ENCODE measurements around the gene CSGALNACT2.

Gene CSGALNACT2, protein sequence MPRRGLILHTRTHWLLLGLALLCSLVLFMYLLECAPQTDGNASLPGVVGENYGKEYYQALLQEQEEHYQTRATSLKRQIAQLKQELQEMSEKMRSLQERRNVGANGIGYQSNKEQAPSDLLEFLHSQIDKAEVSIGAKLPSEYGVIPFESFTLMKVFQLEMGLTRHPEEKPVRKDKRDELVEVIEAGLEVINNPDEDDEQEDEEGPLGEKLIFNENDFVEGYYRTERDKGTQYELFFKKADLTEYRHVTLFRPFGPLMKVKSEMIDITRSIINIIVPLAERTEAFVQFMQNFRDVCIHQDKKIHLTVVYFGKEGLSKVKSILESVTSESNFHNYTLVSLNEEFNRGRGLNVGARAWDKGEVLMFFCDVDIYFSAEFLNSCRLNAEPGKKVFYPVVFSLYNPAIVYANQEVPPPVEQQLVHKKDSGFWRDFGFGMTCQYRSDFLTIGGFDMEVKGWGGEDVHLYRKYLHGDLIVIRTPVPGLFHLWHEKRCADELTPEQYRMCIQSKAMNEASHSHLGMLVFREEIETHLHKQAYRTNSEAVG

DNA sequence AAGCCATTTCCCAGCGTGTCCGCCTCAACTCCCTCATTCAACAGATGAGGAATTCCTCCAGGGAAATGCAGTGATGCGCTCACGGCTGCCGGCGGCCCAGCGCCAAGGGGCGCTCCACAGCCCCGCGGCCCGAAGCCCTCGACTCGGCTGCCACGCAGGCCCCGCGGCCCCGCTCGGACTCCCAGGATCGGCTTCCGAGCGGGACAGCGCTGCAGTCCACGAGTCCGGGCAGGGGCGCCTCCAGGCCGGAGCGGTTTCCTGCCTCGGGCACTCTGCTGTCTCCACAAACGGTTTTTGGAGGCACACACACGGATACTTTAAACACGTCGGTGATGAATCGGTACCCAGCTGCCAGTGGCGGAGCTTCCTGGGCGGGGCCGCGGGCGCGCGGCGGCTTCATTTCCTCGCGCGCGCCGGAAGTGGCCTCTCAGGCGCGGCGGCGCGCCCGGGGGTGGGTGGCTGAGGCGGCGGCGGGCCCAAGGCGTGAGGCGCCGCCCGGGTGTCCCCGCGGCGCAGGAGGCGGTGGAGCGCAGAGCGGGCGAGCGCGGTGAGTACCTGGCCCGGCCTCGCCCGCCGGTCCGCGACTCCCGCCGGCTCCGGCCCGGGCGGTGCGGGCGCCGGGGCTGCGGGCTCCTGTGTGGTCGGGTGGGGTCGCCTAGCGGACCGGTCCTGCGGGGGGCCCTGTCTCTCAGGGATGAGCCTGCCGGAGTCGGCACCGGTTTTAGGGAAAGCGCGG lies at the start of gene CSGALNACT2:
Gene CSGALNACT2, plus strand, starts transcription at position 425 of the 736 bp plus-strand sequence. CDS start 16,705 bp downstream, outside the sequence.
- peak within 1 kb of the TSS; percentile 82 for H3K4me3 ChIP-seq (ENCODE audit: low read depth, low read length)
- peak; percentile 92 for DNase-seq (ENCODE audit: low read depth)
- TF ChIP-seq, protein P1, sequence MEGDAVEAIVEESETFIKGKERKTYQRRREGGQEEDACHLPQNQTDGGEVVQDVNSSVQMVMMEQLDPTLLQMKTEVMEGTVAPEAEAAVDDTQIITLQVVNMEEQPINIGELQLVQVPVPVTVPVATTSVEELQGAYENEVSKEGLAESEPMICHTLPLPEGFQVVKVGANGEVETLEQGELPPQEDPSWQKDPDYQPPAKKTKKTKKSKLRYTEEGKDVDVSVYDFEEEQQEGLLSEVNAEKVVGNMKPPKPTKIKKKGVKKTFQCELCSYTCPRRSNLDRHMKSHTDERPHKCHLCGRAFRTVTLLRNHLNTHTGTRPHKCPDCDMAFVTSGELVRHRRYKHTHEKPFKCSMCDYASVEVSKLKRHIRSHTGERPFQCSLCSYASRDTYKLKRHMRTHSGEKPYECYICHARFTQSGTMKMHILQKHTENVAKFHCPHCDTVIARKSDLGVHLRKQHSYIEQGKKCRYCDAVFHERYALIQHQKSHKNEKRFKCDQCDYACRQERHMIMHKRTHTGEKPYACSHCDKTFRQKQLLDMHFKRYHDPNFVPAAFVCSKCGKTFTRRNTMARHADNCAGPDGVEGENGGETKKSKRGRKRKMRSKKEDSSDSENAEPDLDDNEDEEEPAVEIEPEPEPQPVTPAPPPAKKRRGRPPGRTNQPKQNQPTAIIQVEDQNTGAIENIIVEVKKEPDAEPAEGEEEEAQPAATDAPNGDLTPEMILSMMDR (IDR thresholded peaks at IDR 0.05; ENCODE audit: insufficient read depth, low read depth, low read length, missing control alignments), result no peak

DNA sequence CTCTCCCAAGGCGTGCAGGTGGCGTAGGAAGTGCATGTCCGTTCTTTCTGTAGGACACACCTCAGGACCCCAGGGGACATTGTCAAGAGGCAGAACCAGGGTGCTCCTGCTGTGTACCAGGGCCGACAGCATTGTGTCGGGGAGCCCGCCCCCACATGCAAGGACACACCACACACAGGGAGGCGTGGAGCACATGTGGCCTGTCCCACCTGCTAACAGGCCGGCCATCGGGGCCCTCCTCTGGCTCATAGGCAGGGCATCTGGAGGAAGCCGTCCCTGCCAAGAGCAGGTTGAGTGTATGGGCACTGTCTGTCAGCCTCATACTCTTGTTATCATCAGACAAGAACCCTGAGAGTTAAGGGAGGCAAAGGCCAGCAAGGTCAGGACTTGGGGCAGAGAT lies 48.7 kb upstream of the CSGALNACT2 start:
- TF ChIP-seq, protein P1 (IDR thresholded peaks at IDR 0.05; ENCODE audit: insufficient read depth, low read depth, low read length, missing control alignments), result no peak
- no peak overlapping the region for H3K4me3 ChIP-seq (ENCODE audit: low read depth, low read length)
- DNase-seq (ENCODE audit: low read depth), result no peak

DNA sequence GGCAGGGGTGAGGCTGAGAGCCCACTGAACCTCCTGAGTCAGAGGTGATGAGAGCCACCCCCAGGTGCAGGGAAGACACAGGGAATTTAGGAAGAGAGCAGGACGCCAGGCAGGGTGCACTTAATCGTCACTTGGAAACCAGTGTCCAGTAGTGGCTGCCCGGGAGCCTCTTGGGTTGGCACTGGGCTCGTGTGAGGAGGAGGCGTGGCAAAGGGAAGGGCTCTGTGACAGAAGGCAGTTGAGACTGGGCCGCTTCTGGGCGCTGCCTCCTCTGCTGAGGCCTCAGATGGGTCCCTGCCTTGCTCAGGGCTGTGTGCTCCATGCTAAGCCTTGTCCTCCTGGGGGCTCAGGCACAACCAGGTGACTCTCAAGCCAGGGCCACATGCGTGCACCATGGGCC lies 48.1 kb upstream of the CSGALNACT2 start:
- TF ChIP-seq, protein P1 (IDR thresholded peaks at IDR 0.05; ENCODE audit: insufficient read depth, low read depth, low read length, missing control alignments), result no peak
- H3K4me3 ChIP-seq (ENCODE audit: low read depth, low read length), result no peak overlapping the region
- DNase-seq (ENCODE audit: low read depth), result no peak

DNA sequence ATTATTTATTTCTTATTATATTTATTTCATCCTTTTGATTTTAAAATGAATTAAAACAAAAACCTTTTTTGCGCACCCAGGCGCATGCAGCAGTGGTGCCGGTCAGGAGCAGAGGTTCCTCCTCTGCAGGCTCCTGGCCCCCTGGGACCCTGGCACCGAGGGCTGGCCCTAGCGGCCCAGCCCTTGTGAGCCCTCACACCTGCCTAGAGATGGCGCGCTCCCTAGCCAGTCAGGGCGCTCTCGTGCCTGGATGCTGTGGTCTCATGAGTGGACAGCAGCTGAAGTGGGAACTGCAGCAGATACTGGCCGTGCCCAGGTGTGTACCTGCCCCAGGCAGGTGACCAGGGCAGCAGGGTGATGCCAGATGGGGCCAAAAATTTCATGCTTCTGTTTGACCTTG lies 47.6 kb upstream of the CSGALNACT2 start:
- TF ChIP-seq, protein P1 (IDR thresholded peaks at IDR 0.05; ENCODE audit: insufficient read depth, low read depth, low read length, missing control alignments), result no peak
- no peak overlapping the region for H3K4me3 ChIP-seq (ENCODE audit: low read depth, low read length)
- no peak for DNase-seq (ENCODE audit: low read depth)

DNA sequence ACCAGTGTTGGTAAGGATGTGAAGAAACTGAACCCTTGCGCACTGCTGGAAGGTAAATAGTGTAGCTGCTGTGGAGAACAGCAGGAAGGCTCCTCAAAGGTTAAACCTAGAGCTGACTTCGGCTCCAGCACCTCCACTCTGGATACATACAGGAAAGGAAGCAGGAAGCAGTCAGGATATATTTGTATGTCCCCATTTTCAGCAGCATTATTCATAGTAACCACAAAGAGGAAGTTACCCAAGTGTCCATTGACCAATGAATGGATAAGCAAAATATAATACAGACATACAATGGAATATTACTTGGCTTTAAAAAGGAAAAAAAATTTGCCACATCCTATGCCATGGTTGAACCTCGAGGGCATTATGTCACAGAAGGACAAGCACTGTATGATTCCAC lies 46.4 kb upstream of the CSGALNACT2 start:
- no peak for DNase-seq (ENCODE audit: low read depth)
- TF ChIP-seq, protein P1 (IDR thresholded peaks at IDR 0.05; ENCODE audit: insufficient read depth, low read depth, low read length, missing control alignments), result no peak
- H3K4me3 ChIP-seq (ENCODE audit: low read depth, low read length), result no peak overlapping the region

DNA sequence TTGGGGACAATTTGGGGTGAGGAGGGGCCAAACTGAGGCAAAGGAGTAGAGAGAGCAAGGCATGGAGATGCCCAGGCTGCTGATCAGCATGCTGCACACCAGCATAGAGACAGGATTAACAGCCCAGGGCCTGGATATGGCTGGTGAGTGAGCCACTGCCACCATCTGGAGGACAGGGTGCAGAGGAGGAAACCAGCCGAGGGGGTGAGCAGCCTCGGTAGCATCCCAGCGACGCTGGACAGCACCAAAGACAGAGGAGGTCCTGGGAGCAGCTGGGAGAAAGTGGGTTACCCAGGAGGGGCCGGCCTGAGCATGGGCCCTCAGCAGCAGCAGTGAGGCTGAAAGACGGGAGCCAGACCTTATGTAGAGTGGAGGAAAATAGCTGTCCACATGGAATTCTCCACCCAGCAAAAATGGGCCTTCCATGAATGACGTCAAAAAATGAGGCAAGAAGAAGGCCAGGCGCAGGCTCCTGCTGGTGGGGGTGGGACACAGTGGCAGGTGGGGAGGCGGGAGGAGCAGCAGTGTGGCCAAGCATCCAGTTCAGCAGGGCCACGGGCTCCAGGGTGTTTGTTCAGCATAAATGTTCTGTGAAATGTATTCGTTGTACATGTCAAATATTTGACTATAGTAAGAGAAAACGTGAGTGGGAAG lies 44.7 kb upstream of the CSGALNACT2 start:
- DNase-seq (ENCODE audit: low read depth), result no peak
- no peak overlapping the region for H3K4me3 ChIP-seq (ENCODE audit: low read depth, low read length)
- TF ChIP-seq, protein P1 (IDR thresholded peaks at IDR 0.05; ENCODE audit: insufficient read depth, low read depth, low read length, missing control alignments), result no peak

All from GM12865 (cell line).